ENCODE measurements around the gene BCL11B.

The BCL11B gene

GRCh38 chr14:99267381-99267780, 4.6 kb downstream of the BCL11B start:
- DNase-seq: no peak

GRCh38 chr14:99266181-99267178, 5.5 kb downstream of the BCL11B start:
- DNase-seq: peak; percentile 85

GRCh38 chr14:99265571-99265970, 6.4 kb downstream of the BCL11B start:
- no peak for DNase-seq

GRCh38 chr14:99264691-99265450, 7.1 kb downstream of the BCL11B start:
- no peak for DNase-seq

- DNase-seq: no peak
Measured at GRCh38 chr14:99263564-99264330, 8.2 kb downstream of the BCL11B start.

- DNase-seq: no peak
Measured at GRCh38 chr14:99262977-99263448, 9.0 kb downstream of the BCL11B start.

GRCh38 chr14:99261912-99262787, 9.8 kb downstream of the BCL11B start:
- no peak for DNase-seq

GRCh38 chr14:99260587-99261551, 11.1 kb downstream of the BCL11B start:
- no peak for DNase-seq

- no peak for DNase-seq
Measured at GRCh38 chr14:99260116-99260515, 11.9 kb downstream of the BCL11B start.

- no peak for DNase-seq
Measured at GRCh38 chr14:99258876-99259726, 12.9 kb downstream of the BCL11B start.

- no peak for DNase-seq
Measured at GRCh38 chr14:99258341-99258861, 13.6 kb downstream of the BCL11B start.

- DNase-seq: no peak
Measured at GRCh38 chr14:99257673-99258221, 14.2 kb downstream of the BCL11B start.

- no peak for DNase-seq
Measured at GRCh38 chr14:99257122-99257672, 14.8 kb downstream of the BCL11B start.

- DNase-seq: no peak
Measured at GRCh38 chr14:99256483-99256874, 15.5 kb downstream of the BCL11B start.

GRCh38 chr14:99255621-99256482, 16.1 kb downstream of the BCL11B start:
- no peak for DNase-seq

- DNase-seq: no peak
Measured at GRCh38 chr14:99254328-99255009, 17.5 kb downstream of the BCL11B start.

GRCh38 chr14:99253890-99254289, 18.1 kb downstream of the BCL11B start:
- no peak for DNase-seq

Measured in midbrain (tissue), 1 donor.